KOPT-K1 (cell line): ENCODE measurements around the gene TMEM117.

ENCODE experiments used
- H3K27ac ChIP-seq: fragments of 200-600 bp; sonication (generic); 2 replicates; pipeline ENCODE4 v1.5.1; 2016; ENCODE audit warnings: antibody characterized with exemption, mild to moderate bottlenecking, low read depth, low read length; ENCODE audit not compliant: poor library complexity, severe bottlenecking
- H3K36me3 ChIP-seq: fragments of 200-600 bp; sonication (generic); 2 replicates; pipeline ENCODE4 v1.5.1; 2017; ENCODE audit warnings: antibody characterized with exemption, mild to moderate bottlenecking, low read length, moderate library complexity; ENCODE audit not compliant: insufficient read depth
- H3K9me3 ChIP-seq: fragments of 200-600 bp; sonication (generic); 2 replicates; pipeline ENCODE4 v1.5.1; 2017; ENCODE audit warnings: antibody characterized with exemption, low read length, mild to moderate bottlenecking; ENCODE audit not compliant: insufficient read depth, poor library complexity, severe bottlenecking

TMEM117 gene

GRCh38 chr12:43835656-43836474 lies at the start of gene TMEM117:
TSS of gene TMEM117 (plus strand) at chr12:43836081.
- H3K27ac ChIP-seq: no peak within 1 kb of the TSS
- H3K36me3 ChIP-seq: no peaks in the 10 kb centered on the region
- no peaks in the 10 kb centered on the region for H3K9me3 ChIP-seq

- peaks cover 62% of the 10 kb centered on the region for H3K36me3 ChIP-seq
- no peaks in the 10 kb centered on the region for H3K9me3 ChIP-seq
- H3K27ac ChIP-seq: no peak overlapping the region
Measured at GRCh38 chr12:43786899-43787693, 48.8 kb upstream of the TMEM117 start.

DNA sequence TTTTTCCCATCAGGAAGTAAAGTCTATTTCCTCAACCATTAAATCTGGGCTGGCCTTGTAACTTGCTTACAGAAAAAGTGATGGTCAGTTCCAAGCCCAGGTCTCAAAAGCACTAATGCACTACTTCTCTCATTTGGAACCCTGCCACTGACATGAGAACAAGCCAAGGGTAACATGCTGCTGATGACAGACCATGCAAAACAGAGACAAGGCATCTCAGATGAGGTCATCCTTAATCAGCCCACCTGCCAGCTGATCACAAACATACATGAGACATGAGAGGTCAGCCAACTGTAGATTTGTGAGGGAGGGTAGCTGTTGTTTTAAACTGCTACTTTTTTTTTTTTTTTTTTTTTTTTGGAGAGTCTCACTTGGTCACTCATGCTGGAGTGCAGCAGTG lies 45.9 kb upstream of the TMEM117 start:
- H3K9me3 ChIP-seq: no peaks in the 10 kb centered on the region
- H3K27ac ChIP-seq: no peak overlapping the region
- peaks cover 43% of the 10 kb centered on the region for H3K36me3 ChIP-seq

DNA sequence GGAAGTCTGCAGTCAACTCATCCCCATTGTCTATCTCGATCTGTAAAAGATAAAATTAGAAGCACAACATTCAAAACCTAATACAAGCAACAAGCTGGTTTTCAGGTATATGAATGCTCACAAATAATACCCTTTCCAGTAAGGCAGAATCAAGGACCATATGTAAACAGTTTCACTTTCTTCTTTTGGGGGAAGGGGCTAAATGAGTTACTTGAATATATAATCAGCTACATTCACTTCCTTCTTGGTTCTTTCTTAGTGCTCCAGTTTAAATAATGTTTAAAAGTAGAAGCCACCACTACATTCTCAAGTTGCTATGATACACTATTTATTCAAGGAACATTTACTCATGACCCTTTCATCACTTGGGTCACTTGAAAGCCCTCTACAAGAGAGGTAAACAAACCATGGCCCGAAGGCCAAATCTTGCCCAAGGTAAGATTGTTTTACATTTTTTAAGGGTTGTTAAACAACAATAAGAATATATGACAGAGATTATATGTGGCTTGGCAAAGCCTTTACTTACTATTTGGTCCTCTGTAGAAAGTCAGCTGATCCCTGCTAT lies 40.1 kb upstream of the TMEM117 start:
- no peaks in the 10 kb centered on the region for H3K9me3 ChIP-seq
- H3K27ac ChIP-seq: no peak overlapping the region
- H3K36me3 ChIP-seq: peaks cover 68% of the 10 kb centered on the region

- H3K36me3 ChIP-seq: peaks cover 87% of the 10 kb centered on the region
- no peak overlapping the region for H3K27ac ChIP-seq
- no peaks in the 10 kb centered on the region for H3K9me3 ChIP-seq
Measured at GRCh38 chr12:43797561-43798217, 38.2 kb upstream of the TMEM117 start.

DNA sequence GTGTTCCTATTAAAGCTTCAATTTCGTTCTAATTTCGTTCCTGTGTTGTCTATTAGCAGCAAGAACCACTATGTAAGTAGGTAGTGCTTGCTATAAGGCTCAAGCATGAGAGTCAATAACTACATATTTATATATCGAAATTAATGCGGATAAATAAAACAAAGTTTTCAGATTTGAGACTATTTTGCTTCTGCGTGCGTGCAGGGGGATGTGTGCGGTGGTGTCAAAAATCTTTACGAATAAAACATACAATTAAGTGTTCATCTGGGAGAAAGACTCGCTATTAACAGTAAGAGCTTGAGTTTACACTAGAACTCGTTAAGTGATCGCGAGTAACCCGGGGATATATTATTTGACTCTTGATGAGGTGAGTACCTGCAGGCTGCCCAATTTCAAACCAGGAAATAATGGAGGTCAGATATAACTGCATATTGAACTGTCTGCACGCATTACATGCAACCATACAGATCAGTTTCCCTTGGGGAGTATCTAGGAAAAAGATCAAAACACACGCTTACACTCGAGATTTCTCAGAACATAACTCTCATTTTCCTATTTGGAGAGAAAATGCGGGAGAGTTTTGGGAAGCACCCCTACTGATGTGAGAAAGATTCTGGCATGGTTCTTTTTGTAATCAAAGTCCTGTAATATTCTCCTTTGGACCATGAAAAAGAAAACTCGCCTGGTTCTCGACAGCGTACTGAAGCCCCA lies 30.6 kb upstream of the TMEM117 start:
- Histone ChIP-seq H3K36me3 (peaks cover 33% of the 10 kb centered on the region), H3K27ac (peak overlapping the region; percentile 88), H3K9me3 (no peaks in the 10 kb centered on the region)

DNA sequence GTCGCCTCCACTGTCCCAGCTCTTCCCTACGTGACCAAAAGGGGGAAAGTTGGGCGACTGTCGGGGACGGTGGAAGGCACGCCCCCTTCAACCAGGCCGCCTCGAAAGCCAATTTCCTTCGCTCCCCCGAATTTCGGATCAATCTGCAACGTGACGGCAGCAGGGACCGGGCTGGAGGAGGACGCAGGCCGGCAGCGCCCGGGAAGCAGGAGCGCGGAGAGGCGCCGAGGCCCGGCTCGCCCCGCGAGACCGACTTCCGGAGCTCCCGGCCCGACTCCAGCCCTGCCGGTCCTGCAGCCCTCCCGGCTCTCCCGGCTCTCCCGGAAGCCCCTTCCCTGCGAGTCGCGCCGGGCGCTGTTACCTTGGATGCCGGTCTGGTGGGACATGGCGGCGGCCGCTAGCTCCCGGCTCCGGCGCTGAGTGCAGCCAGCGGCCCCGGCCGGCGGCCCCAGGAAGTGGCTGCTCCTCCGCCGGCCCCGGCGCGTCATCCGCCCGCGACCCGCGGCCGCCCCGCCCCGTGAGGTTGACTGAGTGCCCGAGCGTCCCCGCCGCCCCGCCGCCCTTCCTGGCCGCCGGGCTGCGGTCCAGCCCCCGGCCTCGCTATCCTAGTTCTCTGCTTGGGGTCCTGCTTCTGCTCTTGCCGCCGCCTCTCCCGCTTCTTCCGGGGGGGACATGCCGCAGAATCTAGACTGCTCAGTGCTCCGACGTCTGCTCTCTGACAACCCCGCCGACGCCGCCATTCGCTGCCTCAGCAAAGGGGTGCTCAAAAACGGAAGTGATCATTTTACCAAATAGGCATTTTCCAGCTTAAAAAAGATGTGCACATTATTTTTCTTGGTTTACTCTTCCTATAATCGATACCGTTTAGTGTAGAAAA lies 29.8 kb upstream of the TMEM117 start, which contains the start of gene TWF1:
Gene TWF1, minus strand, starts transcription at position 458 of the 877 bp plus-strand sequence. Its CDS starts 72 bp downstream, at position 386.
- Histone ChIP-seq H3K9me3 (no peaks in the 10 kb centered on the region), H3K36me3 (peaks cover 25% of the 10 kb centered on the region), H3K27ac (peak within 1 kb of the TSS; percentile 88)

DNA sequence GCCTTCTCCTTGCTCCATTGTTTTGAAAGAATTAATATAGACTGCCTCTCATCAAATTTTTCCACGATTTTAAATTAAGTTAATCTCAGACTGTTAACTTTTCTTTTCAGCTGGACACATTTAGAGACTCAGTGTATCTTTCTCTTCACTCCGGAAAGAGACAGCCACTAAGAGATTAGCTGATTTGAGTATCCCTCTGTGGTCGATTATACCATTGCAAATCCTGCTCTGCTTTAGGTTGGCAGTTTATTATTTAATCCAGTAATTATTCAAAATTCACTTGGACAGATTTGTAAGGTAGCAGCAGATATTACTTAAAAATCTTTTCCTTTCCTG lies 29.2 kb upstream of the TMEM117 start:
- H3K27ac ChIP-seq: peak overlapping the region; percentile 88
- peaks cover 19% of the 10 kb centered on the region for H3K36me3 ChIP-seq
- H3K9me3 ChIP-seq: no peaks in the 10 kb centered on the region

- no peaks in the 10 kb centered on the region for H3K9me3 ChIP-seq
- H3K36me3 ChIP-seq: peaks cover 13% of the 10 kb centered on the region
- H3K27ac ChIP-seq: no peak overlapping the region
Measured at GRCh38 chr12:43807386-43807785, 28.5 kb upstream of the TMEM117 start.

- no peak overlapping the region for H3K27ac ChIP-seq
- H3K9me3 ChIP-seq: no peaks in the 10 kb centered on the region
- H3K36me3 ChIP-seq: no peaks in the 10 kb centered on the region
Measured at GRCh38 chr12:43812057-43812456, 23.8 kb upstream of the TMEM117 start.

GRCh38 chr12:43812926-43813325 lies 23.0 kb upstream of the TMEM117 start:
- H3K27ac ChIP-seq: no peak overlapping the region
- no peaks in the 10 kb centered on the region for H3K36me3 ChIP-seq
- H3K9me3 ChIP-seq: no peaks in the 10 kb centered on the region

DNA sequence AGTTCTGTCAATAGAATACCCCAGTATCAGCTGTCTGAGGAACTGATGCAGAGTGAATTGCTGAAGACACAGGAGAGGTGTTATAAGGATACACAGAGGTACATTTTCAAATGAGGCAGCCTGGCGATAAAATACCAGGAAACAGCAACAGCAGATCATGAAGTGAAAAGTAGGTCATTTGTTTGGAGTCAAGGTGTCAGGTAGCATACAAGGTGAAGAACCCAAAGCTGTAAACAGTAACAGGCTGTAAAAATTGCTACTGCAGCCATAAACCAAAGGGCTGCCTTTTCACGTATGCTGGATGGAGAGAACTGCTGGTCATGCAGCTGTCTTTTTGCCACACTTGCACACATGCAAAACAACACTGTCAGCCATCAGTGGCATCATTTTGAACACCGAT lies 20.5 kb upstream of the TMEM117 start:
- Histone ChIP-seq H3K36me3 (no peaks in the 10 kb centered on the region), H3K9me3 (no peaks in the 10 kb centered on the region), H3K27ac (no peak overlapping the region)

DNA sequence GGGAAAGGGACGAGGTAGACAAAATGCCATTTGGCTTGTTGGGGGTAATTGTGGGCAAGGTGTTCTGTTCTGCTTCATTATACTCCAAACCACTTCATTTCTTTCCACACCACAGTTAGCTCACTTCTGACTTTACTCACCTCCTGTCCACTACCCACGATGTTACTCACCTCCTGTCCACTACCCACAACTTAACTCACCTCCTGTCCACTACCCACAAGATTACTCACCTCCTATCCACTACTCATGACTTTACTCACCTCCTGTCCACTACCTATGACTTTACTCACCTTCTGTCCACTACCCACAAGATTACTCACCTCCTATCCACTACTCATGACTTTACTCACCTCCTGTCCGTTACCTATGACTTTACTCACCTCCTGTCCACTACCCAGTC lies 19.7 kb upstream of the TMEM117 start:
- Histone ChIP-seq H3K36me3 (no peaks in the 10 kb centered on the region), H3K27ac (no peak overlapping the region), H3K9me3 (no peaks in the 10 kb centered on the region)
